HG03159 (cell line): Measurements from ENCODE around the gene CORO2A.

Experiments used
- ATAC-seq: cut with Tn5 transposase; IDR thresholded peaks from one replicate; pipeline ENCODE4 v1.9.1; 2021; ENCODE audit warnings: mild to moderate bottlenecking, moderate library complexity; ENCODE audit not compliant: unreplicated experiment

CORO2A gene

DNA sequence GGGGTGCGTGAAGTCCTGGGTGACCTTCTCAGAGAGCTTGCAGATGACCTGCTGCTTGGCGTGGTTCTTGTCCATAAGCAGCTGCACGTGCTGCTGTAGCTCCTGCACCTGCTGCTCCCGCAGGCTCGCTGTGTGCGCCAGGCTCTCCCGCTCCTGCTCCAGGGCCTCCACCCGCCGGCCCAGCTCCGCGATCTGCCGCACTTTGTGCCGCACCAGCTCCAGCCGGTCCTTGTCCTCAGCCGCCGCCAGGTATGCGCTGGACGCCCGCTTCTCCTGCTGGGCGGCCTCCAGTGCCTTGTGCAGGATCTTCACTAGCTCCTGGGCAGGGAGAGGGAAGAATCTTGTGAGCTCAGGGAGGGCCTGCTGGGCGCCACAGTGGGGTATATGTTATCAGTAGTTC lies 28.5 kb upstream of the CORO2A start:
- ATAC-seq = no peak

DNA sequence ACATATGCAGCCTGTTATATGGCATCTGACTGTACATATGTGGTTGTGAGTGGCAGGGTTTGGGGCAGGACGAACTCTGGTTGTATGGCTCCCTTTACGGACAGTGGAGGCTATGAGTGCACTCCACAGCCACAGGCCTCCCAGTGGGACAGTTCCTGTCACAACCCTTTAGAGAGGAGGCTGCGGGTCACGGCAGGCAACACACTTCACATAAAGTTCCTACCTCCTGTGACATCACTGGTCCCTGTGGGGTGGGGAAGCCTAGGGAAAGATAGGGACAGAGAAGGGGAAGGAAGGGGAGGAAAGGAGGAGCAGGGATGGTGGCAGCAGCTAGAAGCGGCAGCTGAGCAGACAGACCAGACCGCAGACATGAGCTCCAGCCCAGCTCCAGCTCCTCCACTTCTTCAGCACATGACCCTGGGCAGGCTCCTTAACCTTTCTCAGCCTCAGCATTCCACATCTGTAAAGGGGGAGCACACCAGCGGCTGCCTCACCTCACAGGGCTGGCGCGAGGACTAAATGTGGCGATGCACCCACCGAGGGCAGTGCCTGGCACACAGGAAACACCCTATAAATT lies 27.4 kb upstream of the CORO2A start:
- ATAC-seq = no peak

DNA sequence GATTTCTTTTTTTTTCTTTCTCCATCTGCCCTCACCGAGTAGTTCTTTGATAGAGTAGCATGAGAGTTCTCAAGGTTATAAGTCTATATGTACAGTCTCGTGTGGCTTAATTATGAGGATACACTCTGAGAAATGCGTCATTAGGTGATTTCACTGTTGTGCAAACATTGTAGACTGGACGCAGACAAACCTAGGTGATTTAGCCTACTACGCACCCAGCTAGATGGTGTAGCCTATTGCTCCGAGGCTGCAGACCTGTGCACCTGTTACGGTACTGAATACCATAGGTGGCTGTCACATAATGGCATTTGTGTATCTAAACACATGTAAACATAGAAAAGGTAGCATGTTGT lies 26.9 kb upstream of the CORO2A start:
- ATAC-seq = no peak

DNA sequence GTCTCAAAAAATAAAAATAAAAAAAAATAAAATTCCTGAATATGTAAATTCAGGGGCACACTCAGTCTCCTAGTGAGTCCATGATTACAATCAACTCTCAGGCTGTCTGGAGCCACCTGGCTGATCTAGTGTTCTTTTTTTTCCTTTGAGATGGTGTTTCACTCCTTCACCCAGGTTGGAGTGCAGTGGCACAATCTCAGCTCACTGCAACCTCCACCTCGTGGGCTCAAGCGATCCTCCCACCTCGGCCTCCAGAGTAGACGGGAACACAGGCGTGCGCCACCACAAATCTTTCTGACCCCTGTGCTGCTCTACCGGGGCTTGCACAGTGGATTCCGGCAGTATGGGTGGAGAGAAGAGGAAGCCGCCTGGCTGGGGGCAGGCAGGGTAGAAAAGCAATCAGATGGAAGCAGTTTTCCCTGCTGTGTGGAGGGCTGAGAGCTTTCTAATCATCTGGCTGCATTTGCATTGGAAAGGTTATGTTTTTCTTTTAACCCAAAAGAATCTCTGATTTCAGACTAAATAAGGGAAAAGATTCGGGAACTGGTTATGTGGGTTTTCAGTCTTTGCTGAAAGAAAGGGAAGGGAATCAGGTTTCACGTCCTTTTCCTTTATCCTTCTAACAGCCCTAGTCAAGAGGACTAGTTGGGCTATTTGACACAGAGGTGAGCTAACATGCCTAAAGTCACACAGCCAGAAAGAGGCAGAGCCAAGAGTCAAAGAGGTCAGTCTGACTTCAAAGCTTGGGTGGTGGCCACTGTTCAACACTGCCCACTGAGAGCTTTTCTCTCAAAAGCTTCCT lies 26.3 kb upstream of the CORO2A start:
- ATAC-seq = no peak

DNA sequence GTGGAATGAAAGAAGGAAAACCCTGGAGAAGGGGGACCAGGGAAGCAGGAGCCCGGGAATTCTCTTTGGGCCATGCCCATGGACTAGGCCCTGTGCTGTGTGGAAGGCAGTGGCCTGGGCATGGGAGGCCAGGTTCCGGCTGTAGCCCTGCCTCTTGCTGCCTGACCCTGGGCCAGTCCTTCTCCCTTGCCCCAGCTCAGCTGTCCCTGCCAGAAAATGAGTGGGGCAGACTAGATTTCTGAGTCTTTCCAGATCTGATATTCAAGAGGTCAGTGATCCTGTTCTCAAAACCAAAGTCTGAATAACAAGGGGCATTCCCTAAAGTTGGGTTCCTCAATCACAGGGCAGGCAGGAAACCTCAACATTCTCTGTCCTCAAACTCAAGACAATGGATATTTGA lies 24.8 kb upstream of the CORO2A start:
- no peak for ATAC-seq

DNA sequence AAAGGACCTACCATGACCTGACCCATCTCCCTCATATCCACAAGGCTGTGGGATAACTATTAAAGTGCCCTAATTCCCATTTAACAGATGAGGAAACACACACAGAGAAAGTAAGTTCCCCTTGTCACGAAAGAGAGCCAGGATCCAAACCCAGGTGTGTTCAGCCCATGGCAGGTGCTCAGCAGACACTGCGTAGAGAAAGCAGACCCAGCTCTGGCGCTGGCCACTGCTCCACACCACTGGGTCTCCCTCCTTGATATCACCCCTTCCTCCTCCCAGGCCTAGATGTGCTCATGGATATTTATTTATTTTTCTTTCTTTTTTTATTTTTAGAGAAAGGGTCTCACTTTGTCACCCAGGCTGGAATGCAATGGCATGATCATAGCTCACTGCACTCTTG lies 24.0 kb upstream of the CORO2A start:
- no peak for ATAC-seq

DNA sequence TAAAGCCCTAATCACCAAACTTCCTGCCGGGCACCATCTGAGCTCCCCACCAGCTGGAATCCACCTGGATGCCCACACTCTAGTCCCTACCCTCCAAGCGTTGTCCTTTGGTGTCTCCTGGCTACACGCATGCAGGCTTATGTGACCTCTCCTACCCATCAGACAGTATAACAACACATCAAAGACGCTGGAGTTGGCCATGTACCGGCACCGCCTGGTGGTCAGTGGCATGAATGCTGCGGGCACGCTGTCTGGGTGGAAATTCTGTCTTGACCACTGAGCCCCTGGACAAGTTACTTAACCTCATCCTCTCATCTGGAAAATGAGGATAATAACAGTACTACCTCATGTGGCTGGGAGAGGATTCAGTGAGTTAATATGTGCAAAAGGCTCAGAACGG lies 23.4 kb upstream of the CORO2A start:
- ATAC-seq = no peak

DNA sequence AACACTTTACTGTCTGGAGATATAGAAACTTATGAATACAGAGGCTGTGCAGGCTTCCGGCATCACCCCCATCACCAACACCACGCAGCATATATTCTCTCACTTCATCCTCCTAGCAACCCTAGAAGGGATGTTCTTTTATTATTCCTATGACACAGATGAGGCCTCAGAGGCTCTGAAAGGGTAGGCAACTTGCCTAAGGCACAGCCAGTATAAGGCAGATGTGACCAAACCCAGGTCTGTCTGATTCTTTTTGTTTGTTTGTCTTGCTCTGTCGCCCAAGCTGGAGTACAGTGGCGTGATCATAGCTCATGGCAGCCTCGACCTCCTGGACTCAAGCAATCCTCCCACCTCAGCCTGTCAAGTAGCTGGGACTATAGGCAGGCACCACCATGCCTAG lies 22.8 kb upstream of the CORO2A start:
- ATAC-seq = no peak

DNA sequence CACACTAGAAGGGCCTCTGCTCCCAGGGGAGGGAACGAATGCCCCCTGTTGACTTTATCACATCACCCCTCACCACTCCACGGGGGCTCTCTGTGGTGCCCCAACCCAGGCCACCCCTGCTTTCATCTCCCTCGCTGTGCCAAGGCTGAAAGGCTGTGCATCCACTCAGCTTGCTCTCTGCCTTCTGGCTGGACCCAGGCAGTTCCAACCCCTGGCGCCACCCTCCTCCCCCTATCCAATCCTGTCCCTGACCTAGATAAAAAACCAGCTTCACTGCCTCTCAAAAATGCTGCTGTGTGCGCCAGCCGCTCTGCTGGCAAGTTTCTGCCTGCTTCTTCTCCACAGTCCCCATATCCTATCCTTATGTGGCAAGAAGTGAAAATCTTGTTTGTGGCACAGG lies 22.4 kb upstream of the CORO2A start:
- no peak for ATAC-seq

DNA sequence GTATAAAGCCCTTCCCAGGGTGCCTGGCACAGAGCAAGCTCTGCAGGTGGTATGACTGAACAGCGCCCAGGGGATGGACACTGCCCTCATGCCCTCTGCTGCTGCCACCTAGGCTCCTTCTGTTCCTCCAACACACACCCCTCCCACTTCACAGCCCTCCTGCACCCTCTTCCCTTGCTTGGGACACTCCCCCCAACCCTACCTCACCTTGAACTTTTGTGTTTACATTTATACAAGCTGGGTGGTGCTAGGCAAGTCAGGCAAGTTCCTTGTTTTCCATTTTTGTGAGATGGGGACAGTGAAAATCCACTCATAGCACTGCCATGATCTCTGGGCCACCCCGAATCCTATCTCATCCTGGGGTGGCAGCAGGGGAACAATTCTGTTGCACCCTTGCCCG lies 18.8 kb upstream of the CORO2A start:
- no peak for ATAC-seq

DNA sequence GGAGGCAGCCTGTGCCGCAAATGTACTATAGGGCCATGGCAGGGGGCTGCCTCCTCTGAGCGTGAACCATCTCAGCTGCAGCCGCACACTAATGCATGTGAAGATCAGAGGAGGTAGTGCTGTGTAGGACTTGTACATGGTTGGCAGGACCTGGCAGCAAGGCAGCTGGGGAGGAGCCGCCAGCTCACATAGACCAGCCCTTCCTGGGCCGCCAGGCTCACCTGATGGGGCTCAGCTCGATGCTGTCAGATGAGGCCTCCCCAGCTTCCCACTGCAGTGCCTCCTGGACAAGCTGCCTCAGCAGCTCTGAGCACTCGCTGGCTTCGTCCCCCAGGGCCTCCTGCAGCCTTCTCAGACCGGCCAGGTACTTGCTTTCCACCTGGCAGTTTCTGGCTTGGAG lies 18.0 kb upstream of the CORO2A start:
- no peak for ATAC-seq

DNA sequence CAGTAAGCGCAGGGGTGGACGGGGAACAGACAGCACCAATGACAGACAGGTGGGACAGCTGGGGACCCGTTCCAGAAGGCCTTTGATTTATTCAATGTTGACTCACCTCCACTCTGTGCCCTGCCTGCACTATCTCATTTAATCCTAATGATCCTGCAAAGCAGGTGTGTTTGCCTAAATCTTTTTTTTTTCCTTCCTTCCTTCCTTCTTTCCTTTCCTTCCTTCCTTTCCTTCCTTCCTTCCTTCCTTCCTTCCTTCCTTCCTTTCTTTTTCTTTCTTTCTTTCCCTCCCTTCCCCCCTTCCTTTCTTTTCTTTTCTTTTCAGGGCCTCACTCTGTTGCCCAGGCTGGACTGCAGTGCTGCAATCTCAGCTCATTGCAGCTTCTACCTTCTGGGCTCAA lies 17.1 kb upstream of the CORO2A start:
- ATAC-seq = no peak

DNA sequence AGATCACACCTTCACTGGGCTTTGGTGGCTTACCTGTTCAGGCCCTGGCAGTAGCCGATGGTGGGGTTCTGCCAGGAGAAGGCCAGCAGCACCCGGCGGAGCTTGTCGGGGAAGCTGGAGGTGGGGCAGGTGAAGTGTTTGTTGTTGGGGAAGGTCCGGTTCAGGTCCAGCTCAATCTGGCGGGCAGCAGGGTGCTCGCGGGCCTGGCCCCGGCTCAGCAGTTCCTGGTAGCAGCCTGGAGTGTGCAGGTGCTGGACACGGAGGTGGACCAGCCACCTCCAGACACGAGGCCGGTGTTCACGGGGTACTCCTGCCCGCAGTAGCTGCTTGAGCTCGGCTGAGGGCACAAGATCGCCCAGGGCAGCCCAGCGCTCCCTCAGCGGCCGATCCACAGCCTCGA lies 16.2 kb upstream of the CORO2A start:
- no peak for ATAC-seq

DNA sequence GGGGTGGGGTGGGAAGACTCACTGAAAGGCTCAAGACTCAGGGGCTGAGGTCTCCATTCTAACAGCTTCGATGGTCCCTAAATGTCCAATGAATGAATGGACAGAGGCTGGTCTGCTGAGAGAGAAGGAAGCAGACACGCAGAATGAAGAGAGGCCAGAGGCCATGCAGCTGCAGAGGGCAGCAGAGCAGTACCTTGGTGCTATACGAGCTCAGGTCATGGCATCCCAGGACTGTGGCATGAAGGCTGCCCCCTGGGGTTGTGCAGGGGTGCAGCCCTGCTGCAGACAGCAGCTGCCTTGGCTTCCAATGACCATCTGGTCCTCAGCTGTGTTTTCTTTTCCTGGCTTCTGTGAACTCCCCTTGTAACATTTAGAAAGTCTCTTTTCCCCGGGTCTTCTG lies 15.2 kb upstream of the CORO2A start:
- no peak for ATAC-seq

DNA sequence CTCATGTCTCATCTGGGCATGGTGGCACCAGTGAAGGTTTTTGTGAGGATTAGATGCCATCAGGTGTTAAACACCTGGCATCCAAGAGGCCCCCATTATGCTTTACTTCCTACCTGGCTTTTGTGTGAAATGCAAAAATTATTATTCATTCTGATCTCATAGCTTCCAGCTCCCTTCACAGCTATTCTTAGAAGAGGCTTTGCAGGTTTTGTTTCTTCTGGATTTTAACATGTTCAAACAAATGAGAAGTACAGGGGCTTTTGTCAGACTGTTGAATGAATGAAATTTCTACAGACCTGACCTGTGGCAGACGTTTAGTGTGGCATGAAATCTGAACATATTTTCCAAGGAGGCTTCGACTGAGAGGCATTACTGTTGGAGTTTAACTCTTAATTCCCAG lies 14.3 kb upstream of the CORO2A start:
- ATAC-seq = no peak

DNA sequence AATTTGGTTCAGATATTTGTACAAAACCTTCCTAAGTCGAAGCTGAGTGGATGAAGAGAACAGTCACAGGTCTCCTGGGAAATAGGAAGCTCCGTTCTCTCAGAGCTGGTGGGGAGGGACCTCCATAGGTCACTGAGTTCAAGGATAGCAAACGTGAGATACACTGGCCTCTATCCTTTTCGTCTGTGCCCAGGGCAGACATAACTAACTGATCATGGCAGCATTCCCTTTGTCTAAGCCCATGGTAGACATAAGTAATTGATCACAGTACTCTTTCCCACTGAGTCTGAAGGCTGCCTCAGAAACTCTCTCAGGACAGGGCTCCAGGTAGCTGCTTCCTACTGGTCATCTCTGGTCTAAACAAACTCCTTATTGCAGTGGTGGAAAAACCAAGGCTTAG lies 12.3 kb upstream of the CORO2A start:
- no peak for ATAC-seq

DNA sequence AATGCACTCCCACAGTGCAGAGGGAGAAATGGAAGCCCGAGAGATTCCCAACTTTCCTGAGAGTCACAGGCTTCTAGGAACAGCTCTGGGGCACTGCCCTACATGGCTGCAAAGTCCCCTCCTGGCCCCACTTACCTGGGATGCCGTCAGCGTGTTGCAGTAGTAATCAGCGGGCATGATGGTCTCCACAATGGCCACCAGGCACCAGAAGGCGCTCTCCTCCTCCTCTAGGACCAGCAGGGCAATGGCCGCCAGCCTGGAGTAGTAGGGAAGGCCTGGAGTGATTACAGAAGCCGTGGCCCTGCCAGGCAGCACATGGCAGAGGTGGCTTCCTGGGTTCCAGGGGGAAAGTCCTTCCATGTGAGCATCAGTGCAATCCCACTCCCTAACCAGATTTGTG lies 10.7 kb upstream of the CORO2A start:
- ATAC-seq = no peak

DNA sequence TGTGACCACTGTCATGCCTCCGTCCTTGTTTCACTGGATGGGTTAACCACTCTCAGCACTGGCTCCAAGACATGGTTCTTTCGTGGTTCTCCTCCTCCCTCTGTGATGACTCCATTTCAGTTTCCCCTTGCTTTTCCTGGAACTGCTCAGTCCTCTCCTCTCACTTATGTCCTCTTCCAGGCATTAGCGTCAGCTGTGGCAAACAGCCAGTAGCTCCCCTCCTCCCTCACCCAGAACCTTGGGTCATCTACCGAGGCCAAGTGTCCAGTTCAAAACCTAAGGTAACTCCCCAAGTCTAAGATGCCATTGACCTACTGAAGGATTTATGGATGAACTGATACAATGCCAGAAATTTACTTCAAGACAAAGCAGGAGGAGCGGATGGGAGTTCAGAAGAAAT lies 9.8 kb upstream of the CORO2A start:
- ATAC-seq = no peak

DNA sequence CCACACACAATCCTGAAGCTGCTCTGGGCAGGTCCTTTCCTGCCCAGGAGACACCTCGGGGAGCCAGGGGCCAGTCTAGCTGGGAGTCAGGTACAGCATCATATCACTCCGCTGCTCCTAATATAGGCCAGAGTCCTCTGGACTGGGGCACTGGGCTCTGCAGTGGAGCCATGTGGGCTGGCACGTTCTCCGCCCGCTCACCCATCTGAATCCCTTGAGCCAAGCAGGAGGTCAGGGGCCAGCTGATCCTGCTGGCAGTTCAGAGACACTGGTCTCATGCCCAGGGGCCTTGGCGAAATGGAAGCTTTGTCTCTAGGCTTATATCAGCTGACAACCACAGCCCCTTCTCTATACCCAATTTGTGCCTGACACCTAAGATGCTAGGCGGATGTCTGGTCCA lies 9.3 kb upstream of the CORO2A start:
- ATAC-seq = no peak

DNA sequence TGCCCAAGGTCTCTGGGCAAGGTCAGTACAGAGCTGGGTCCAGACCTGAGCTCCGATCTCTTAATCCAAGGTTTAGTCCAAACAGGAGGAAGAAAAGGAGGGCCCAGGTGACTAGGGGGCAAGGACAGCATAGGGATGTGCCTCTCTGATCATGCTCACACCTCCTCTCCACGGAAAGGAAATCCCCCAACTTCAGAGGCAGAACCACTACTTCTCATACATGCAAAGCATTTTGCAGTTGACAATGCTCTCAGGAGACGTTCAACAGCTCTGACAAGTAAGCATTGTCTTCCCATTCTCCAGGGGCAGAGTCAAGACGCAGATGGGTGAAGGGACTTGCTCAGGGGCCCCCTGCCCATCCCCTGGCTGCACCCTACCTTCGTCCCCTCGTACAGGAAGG lies 8.7 kb upstream of the CORO2A start:
- ATAC-seq = no peak

DNA sequence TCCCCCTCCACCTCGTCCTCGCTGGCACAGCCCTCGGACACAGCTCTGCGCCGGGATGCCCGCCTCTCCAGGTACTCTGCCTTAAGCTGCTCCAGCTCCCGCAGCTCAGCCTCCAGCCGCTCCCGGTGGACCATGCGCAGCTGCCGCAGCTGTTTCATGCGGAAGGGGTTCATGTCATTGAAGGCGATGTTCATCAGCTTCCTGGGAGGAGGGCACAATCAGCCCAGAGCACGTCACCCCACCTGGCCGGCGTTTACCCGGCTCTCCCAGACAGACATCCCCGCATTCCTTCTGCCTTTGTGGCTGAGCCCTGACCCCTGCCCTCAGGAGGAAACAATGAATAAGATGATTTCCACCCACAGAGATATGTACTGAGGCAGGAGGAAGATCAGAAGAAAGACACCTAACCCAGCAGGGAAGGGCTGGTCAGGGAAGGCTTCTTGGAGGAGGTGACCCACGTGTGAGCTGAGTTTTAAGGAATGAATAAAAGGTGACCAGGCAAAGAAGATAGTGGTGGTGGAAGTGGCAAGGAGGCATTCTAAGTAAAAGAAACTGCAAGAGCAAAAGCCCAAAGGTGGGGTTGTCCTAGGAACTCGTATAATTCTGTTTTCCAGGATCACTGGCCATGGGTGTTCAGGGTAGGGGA lies 7.1 kb upstream of the CORO2A start:
- no peak for ATAC-seq

DNA sequence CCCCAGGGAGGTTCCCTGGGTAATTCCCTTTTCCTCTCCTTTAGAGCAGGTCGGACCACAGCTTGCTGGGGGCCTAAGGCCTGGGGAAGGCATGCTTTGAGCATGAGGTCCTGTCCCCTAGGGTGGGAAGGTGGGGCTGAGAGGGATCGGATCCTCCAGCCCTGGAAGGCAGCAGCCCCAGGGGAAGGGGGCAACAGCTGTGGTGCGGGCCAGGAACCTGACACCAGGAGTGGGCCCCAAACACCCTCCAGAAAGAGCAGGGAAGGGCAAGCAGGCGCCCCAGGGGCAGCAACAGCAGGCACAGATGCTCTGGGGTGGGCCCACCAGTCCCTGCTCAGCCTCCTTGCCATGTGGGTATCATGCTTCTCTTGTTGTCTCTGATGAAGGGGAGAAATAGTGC lies 3.2 kb upstream of the CORO2A start:
- ATAC-seq = no peak
